Suprapubic skin (tissue), 3 donors: ENCODE results near the gene CLIP2.

Source experiments
- POLR2A ChIP-seq, 2 donors: fragments of 450-650 bp; IDR thresholded peaks; one replicate each; pipeline ENCODE4 v1.6.1; 2017; ENCODE audit warnings: antibody characterized with exemption in 2 of 2, mild to moderate bottlenecking in 2 of 2, moderate library complexity in 2 of 2
- TF ChIP-seq, protein P1 (sequence below), 2 donors: fragments of 200-600 bp in 1 of 2; fragments of 450-650 bp in 1 of 2; sonication (generic) in 1 of 2; IDR thresholded peaks; one replicate each; pipeline ENCODE4 v1.5.1; 2016 to 2019; ENCODE audit warnings: antibody characterized with exemption in 2 of 2, mild to moderate bottlenecking in 1 of 2, moderate library complexity in 1 of 2

- TF ChIP-seq, protein P1, sequence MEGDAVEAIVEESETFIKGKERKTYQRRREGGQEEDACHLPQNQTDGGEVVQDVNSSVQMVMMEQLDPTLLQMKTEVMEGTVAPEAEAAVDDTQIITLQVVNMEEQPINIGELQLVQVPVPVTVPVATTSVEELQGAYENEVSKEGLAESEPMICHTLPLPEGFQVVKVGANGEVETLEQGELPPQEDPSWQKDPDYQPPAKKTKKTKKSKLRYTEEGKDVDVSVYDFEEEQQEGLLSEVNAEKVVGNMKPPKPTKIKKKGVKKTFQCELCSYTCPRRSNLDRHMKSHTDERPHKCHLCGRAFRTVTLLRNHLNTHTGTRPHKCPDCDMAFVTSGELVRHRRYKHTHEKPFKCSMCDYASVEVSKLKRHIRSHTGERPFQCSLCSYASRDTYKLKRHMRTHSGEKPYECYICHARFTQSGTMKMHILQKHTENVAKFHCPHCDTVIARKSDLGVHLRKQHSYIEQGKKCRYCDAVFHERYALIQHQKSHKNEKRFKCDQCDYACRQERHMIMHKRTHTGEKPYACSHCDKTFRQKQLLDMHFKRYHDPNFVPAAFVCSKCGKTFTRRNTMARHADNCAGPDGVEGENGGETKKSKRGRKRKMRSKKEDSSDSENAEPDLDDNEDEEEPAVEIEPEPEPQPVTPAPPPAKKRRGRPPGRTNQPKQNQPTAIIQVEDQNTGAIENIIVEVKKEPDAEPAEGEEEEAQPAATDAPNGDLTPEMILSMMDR (IDR thresholded peaks at IDR 0.05) = no peak
- no peak for TF ChIP-seq POLR2A (IDR thresholded peaks at IDR 0.05)
Observed at GRCh38 chr7:74412603-74413002, 123.4 kb downstream of the CLIP2 start.
